Measurements from ENCODE around the gene PCARE. TPM values are rescaled to one million over a fixed set of nuclear protein-coding genes. Genes with fewer than 3 reads are reported as not detected.
"Not testable (repeated sequence)": the region's sequence is repeated elsewhere in the genome, so short reads cannot be mapped to it uniquely, and the experiment has no call there.

PCARE gene
- total and polyA plus RNA-seq, 2 of the 8 experiments (the other 6 are each of a cell fraction or from before 2014, with no cell fraction given), result not detected

- H2BK15ac ChIP-seq (ENCODE audit: low read length); H3K23me2 ChIP-seq (ENCODE audit: low read depth, low read length); H3K27ac ChIP-seq (ENCODE audit: low read depth, low read length); CTCF ChIA-PET (ENCODE audit: partially characterized antibody); H3K9ac ChIP-seq (replicated peaks in 1 of 4; ENCODE audit: extremely low read depth in 1 of 4, low read depth in 3 of 4, low read length in 3 of 4); H3K79me1 ChIP-seq (ENCODE audit: low read depth, low read length); H4K91ac ChIP-seq (replicated peaks; ENCODE audit: insufficient read length, low read length); H2BK12ac ChIP-seq (ENCODE audit: low read depth, low read length); H3K36me3 ChIP-seq (ENCODE audit: control insufficient read depth in 2 of 4, insufficient read depth in 4 of 4, low read length in 3 of 4); H3K56ac ChIP-seq (replicated peaks; ENCODE audit: insufficient read length, low read depth, low read length); H3K27me3 ChIP-seq (replicated peaks in 1 of 4; ENCODE audit: control insufficient read depth in 3 of 4, extremely low read depth in 1 of 4, insufficient read depth in 3 of 4, low read length in 3 of 4); H3K14ac ChIP-seq (ENCODE audit: insufficient read length); H2BK20ac ChIP-seq (ENCODE audit: low read length); H2BK5ac ChIP-seq (ENCODE audit: low read depth, low read length); DNase-seq (ENCODE audit: low read depth in 1 of 2, low spot score in 2 of 2); H2BK120ac ChIP-seq (replicated peaks; ENCODE audit: low read depth, low read length); FAIRE-seq; H3K4me2 ChIP-seq (ENCODE audit: insufficient read depth in 1 of 2, low read depth in 2 of 2, low read length in 2 of 2); H3K18ac ChIP-seq (ENCODE audit: extremely low read depth, low read length); POLR2A ChIA-PET (ENCODE audit: partially characterized antibody); H3K23ac ChIP-seq (ENCODE audit: insufficient read length); H2AFZ ChIP-seq (ENCODE audit: low read length); H3K4ac ChIP-seq (replicated peaks; ENCODE audit: insufficient read length, low read depth, low read length); H4K5ac ChIP-seq (ENCODE audit: insufficient read length, low read depth, low read length); H3K79me2 ChIP-seq (ENCODE audit: control insufficient read depth in 1 of 2, insufficient read depth in 2 of 2, low read length in 2 of 2); H3K9me3 ChIP-seq (ENCODE audit: insufficient read depth in 2 of 2, low read depth in 1 of 2, low read length in 1 of 2); H4K8ac ChIP-seq (ENCODE audit: extremely low read depth, insufficient read depth, low read length); H3K4me1 ChIP-seq (replicated peaks in 1 of 4; ENCODE audit: control insufficient read depth in 3 of 4, insufficient read depth in 4 of 4, low read length in 3 of 4); H2AK5ac ChIP-seq (ENCODE audit: low read depth, low read length); H4K20me1 ChIP-seq (replicated peaks in 1 of 2; ENCODE audit: control insufficient read depth in 1 of 2, insufficient read depth in 2 of 2, low read length in 2 of 2); H3K4me3 ChIP-seq (ENCODE audit: extremely low read depth in 1 of 4, insufficient read depth in 2 of 4, low read depth in 3 of 4, low read length in 4 of 4): not testable (repeated sequence)
- 92% methylated on average over 7 of the region's 7 CpGs; no CpG with 5 or more reads in 1 of the 2 experiments for WGBS, 2 experiments (ENCODE audit: extremely low coverage in 1 of 2, insufficient coverage in 1 of 2, insufficient read length in 1 of 2, insufficient replicate concordance in 2 of 2, low coverage in 1 of 2, low lambda C conversion rate in 2 of 2, missing lambda C conversion rate in 1 of 2)
Measured at GRCh38 chr2:29090311-29090710, 16.0 kb upstream of the PCARE start.

Measured in H1 (cell line).